MG63 (cell line): ENCODE measurements around the gene TOB1. TPM values are rescaled to one million over a fixed set of nuclear protein-coding genes. Genes with fewer than 3 reads are reported as not detected.
A peak's percentile ranks its signal among the peaks of the same experiment; 100 is the strongest.

ENCODE experiments used
- DNase-seq: peaks from one replicate; pipeline ENCODE4 v3.0.0-alpha.2; 2020
- H3K27me3 ChIP-seq: fragments of 250-450 bp; sonication (Bioruptor Pico); 2 replicates; pipeline ENCODE4 v1.5.1; 2020; ENCODE audit warnings: mild to moderate bottlenecking, moderate library complexity
- H3K36me3 ChIP-seq: fragments of 250-450 bp; sonication (Bioruptor Pico); 2 replicates; pipeline ENCODE4 v1.5.1; 2020; ENCODE audit warnings: mild to moderate bottlenecking, moderate library complexity
- H3K4me3 ChIP-seq: fragments of 250-450 bp; sonication (Bioruptor Pico); 2 replicates; pipeline ENCODE4 v1.5.1; 2020; ENCODE audit warnings: mild to moderate bottlenecking, moderate library complexity
- H3K9me3 ChIP-seq: fragments of 250-450 bp; sonication (Bioruptor Pico); 2 replicates; pipeline ENCODE4 v1.5.1; 2020; ENCODE audit warnings: mild to moderate bottlenecking, moderate library complexity
- total RNA-seq: library from RNA; depleted of rRNA; stranded (reverse); fragments of >200 nt; shearing (Covaris generic); gene quantifications from 2 replicates; pipeline ENCODE4 v1.2.3, GENCODE V29; 2014; ENCODE audit warnings: low replicate concordance

Gene TOB1
- total RNA-seq, 1 experiment from 2014 or later: 16.0 TPM

DNA sequence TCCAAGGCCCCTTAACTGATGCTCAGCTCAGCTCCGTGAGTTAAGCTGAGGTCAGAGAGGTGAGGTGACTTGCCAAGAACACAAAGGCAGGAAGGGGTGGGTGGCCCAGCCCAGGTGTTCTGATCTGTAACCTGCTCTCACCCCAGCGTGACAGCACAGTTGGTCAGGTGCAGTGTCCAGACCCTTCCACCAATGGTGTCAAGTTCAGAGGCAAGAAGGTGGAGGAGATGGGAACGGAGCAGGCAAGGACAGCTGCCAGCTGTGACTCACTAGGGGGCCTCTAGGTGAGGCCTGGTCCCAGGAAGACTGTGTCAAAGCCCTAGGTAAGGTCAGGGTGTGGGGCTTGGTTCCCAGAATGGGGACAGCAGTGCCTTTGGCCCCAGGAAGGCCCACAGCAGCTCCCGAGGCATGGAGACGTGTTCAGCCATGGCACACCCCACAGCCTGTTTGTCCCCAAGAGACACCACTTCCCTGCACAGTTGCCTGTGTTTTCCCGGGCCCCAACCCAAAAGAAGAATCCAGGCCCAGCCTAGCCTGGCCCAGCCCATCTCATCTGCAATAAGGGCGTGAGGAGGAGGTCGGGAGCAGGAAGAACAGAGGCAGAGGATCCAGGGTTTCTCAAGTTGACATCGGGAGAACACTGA, 23.5 kb downstream of the TOB1 start:
- no peak for DNase-seq
- no peaks in the 10 kb centered on the region for H3K27me3 ChIP-seq
- no peaks in the 10 kb centered on the region for H3K9me3 ChIP-seq
- no peak overlapping the region for H3K4me3 ChIP-seq
- no peaks in the 10 kb centered on the region for H3K36me3 ChIP-seq

DNA sequence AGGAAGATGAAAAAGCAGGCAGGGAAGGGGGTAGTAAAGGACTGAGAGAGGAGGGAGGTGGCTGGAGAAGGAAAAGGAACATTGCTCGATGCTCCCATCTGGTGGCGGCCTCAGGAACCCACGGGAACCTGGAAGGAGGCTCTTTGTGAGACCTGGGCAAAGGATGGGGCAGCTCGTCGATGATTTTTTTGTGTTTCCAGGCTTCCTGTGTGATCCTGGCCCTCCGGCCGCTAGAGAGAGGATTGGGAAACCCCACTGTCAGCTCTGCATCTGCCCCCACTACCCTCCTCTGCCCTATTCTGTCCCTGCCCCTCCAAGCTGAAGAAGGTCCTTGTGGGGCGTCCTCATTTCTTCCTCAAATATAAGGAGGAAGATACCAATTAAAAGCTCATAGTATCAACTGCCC, 24.2 kb downstream of the TOB1 start:
- H3K9me3 ChIP-seq: no peaks in the 10 kb centered on the region
- H3K27me3 ChIP-seq: no peaks in the 10 kb centered on the region
- no peak overlapping the region for H3K4me3 ChIP-seq
- DNase-seq: peak; percentile 56
- H3K36me3 ChIP-seq: no peaks in the 10 kb centered on the region

DNA sequence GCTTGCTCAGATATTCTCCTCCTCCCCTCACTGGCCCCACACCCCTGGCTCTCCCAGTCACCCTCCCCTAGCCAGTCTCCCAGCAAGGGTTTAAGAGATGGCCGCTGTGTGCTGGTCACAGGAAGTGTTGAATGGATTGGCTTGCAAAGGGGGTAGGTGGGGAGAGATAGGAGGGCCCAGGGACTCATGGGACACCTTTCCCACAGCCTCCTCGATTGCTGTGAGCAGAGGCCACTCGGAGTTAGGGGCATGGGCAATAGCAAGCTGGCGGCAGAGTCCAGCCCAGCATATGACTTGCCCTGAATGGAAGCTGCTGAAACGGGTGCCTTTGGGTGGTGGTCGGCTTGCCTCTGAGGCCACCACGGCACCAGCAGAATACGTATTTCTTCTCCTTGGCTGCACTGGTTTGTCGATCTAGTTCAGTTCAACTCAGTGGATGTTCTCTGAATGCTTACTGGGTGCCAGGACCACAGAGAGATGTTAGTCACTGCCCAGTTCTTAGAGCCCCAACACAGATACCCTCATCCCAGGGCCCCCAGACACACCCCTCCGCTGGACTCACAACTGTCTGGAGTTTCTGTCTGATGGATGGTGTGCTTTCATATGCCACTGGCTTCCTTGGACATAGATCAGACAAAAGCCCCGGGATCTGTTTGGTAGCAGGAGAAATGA, 24.7 kb downstream of the TOB1 start:
- Histone ChIP-seq H3K36me3 (no peaks in the 10 kb centered on the region), H3K27me3 (no peaks in the 10 kb centered on the region), H3K4me3 (no peak overlapping the region), H3K9me3 (no peaks in the 10 kb centered on the region)
- no peak for DNase-seq

DNA sequence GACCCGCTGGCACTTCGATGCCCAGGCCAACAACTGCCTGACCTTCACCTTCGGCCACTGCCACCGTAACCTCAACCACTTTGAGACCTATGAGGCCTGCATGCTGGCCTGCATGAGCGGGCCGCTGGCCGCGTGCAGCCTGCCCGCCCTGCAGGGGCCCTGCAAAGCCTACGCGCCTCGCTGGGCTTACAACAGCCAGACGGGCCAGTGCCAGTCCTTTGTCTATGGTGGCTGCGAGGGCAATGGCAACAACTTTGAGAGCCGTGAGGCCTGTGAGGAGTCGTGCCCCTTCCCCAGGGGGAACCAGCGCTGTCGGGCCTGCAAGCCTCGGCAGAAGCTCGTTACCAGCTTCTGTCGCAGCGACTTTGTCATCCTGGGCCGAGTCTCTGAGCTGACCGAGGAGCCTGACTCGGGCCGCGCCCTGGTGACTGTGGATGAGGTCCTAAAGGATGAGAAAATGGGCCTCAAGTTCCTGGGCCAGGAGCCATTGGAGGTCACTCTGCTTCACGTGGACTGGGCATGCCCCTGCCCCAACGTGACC, 25.8 kb downstream of the TOB1 start:
- H3K36me3 ChIP-seq: no peaks in the 10 kb centered on the region
- no peaks in the 10 kb centered on the region for H3K27me3 ChIP-seq
- no peak for DNase-seq
- no peak overlapping the region for H3K4me3 ChIP-seq
- no peaks in the 10 kb centered on the region for H3K9me3 ChIP-seq

DNA sequence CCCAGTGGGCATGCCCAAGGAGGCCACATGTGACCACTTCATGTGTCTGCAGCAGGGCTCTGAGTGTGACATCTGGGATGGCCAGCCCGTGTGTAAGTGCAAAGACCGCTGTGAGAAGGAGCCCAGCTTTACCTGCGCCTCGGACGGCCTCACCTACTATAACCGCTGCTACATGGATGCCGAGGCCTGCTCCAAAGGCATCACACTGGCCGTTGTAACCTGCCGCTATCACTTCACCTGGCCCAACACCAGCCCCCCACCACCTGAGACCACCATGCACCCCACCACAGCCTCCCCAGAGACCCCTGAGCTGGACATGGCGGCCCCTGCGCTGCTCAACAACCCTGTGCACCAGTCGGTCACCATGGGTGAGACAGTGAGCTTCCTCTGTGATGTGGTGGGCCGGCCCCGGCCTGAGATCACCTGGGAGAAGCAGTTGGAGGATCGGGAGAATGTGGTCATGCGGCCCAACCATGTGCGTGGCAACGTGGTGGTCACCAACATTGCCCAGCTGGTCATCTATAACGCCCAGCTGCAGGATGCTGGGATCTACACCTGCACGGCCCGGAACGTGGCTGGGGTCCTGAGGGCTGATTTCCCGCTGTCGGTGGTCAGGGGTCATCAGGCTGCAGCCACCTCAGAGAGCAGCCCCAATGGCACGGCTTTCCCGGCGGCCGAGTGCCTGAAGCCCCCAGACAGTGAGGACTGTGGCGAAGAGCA, 26.4 kb downstream of the TOB1 start:
- H3K9me3 ChIP-seq: no peaks in the 10 kb centered on the region
- H3K4me3 ChIP-seq: no peak overlapping the region
- no peaks in the 10 kb centered on the region for H3K36me3 ChIP-seq
- H3K27me3 ChIP-seq: no peaks in the 10 kb centered on the region
- no peak for DNase-seq

DNA sequence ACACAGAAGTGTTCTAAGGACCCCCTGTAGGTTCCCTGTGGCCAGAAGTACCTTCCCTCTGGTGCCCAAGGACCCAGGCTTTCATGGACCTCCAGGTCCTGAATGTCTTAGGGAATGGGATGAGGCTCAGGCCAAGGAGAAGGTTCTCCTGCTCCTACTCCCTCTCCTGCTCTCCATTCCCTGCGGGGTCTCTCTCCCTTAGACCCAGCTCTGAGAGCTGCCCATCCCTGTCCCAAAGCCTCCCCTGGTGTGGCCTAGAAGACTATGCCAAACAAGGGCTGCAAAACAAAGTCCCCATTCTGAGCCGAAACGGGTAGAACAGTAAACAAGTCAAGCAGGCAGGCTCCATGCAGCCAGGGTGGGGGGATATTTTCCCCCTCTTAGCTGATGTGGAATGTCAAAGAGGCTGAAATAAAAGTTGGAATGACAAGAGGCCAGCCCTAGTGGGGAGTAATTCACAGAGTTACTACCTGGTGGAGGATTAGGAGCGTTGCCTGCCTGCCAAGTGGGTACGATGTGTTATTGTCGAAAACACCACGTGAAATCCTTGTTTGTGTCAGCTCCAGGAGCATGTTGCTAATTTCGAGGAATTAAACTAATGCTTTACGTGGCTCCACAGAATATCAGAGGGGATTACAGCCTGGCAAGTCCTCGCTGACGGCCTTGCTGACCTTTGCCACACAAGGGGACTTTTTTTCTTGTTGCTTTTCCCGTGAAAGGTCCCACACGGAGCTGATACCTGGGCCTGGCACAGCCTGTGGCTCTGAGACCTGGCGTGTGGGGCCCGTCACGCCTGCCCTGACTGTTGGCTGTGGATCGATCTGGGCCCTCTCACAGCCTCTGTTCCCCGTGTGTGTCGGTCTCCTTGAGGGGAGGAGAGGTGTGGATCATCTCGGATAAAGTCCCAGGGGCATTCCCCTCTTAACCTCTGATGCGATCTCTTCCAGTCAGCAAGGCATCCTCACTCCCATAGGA, 27.9 kb downstream of the TOB1 start:
- H3K4me3 ChIP-seq: no peak overlapping the region
- no peaks in the 10 kb centered on the region for H3K36me3 ChIP-seq
- H3K27me3 ChIP-seq: no peaks in the 10 kb centered on the region
- no peaks in the 10 kb centered on the region for H3K9me3 ChIP-seq
- no peak for DNase-seq

DNA sequence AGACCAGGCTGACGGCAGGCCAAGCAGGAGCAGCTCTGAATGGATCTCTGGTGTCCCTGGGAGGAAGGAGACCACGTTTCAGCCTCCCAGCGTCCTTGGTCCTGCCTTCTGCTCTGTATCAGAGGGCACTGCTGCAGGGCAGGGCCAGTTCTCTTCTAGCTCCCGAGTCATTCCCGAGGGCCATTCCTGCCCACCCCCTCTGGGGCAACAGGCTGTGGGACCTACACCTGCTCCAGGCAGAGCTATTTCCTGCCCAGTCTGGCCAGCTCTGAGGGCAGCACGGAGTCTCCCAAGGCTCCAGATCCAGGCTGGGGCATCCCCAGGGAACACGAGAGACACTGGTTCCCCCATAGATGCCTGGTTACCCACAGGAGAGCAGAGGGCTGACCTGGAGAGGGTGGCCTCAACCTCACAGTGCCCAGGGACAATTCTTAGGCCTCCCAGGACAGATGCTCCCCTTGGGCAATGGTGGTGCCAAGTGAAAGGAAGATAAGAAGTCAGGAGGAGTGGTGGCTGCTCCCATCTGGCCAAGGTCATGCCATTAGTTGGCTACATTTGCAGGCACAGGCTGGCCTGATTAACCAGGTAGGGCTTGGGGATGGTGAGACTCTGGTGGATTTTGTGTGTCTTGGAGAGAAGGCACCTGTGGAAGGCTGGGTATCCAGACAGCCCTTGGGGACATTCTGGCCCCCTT, 28.7 kb downstream of the TOB1 start:
- Histone ChIP-seq H3K9me3 (no peaks in the 10 kb centered on the region), H3K36me3 (no peaks in the 10 kb centered on the region), H3K27me3 (no peaks in the 10 kb centered on the region), H3K4me3 (no peak overlapping the region)
- no peak for DNase-seq

DNA sequence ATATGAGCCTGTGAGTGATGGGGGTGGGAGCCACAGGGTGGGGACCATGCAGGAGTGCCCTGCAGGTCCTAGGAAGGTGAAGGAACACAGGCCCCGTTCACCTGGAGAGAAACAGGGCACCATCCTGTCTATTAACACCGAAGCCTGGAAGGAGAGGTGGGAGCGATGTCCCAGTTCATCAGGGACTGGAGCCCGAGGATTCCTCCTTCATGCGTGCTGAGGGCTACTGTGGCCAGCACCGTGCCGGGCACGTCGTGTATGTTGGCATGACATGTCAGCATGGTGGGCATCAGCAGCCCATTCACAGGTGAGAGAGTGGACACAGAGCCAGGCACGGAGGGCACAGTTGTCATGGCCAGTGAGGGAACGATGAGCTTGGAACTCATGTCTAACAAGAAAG, 29.3 kb downstream of the TOB1 start:
- no peaks in the 10 kb centered on the region for H3K9me3 ChIP-seq
- no peaks in the 10 kb centered on the region for H3K36me3 ChIP-seq
- no peak for DNase-seq
- no peaks in the 10 kb centered on the region for H3K27me3 ChIP-seq
- no peak overlapping the region for H3K4me3 ChIP-seq

DNA sequence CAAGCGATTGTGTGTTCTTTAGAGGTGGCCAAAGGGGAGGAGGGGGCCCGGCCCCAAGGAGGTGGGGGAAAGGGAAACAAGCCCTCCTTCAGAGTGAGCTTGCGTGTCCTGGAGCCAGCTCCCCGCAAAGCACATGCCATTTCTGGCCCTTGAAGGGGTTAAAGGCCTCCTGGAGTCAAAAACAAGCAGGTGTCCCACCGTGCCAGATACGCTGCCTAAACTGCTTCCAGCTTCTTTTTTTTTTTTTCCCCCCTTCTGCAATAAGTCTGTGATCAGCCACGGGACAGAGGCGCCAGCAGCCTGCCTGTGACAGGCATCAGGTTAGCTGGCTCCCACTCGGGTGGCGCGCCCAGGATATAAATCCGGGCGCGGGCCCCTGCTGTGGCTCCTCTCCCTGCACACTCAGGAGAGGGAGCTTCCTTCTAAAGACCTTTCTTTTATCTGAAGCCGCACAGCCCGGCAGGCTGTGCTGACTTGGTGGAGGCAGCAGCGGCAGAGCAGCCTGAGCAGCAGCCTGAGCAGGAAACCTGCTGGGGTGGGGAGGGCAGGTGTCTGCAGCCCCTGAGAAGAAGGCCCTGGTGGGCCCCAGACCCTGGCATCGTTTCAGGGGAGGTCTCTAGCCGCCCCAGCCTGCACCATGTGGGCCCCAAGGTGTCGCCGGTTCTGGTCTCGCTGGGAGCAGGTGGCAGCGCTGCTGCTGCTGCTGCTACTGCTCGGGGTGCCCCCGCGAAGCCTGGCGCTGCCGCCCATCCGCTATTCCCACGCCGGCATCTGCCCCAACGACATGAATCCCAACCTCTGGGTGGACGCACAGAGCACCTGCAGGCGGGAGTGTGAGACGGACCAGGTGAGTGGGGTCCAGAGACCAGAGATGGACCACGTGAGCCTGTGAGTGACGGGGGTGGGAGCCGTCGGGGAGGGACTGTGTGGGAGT, 30.6 kb downstream of the TOB1 start, which contains the start of gene WFIKKN2:
Gene WFIKKN2, plus strand, starts transcription at position 286 of the 934 bp plus-strand sequence. Its CDS starts 352 bp downstream, at position 638.
- H3K27me3 ChIP-seq: no peaks in the 10 kb centered on the region
- H3K36me3 ChIP-seq: no peaks in the 10 kb centered on the region
- DNase-seq: no peak
- no peaks in the 10 kb centered on the region for H3K9me3 ChIP-seq
- no peak within 1 kb of the TSS for H3K4me3 ChIP-seq

DNA sequence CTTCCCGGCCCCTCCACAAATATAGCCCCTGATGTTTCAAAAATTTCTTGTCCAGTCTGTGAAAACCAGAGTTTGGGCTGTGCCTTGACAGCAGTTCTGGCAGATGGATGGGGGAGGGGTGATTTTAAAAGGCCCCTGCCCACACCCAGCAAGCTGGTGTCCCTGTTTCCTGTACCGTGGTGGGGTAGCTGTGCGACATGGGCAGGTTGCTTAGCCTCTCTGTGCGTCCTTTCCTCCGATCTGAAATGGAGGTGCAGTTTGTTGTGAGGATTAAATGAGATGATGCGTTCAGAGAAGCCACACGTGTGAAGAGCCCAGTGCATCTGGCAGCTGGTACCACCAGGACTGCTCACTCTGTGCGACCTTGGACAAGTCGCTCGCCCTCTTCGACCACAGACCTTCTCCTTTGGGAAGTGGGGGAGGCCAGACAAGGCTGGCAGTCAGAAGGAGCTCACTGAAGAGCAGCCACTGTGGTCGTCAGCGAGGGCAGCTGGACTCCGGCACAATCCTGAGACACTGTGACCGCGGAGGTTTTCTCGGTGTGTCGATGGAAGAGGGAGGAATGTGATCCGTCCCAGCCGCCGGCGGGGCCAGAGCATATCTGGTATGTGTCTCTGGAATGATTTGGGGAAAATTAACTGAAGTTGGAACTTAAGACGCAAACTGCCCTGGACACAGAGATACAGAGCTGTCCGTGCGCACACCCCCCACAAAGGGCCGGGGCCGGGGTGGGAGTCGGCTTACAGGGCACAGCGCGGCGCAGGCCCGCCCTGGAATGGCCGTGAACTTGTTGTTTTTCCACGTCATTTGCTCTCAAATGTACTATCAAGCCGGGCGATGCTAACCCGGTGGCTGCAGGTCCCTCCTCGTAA, 31.5 kb downstream of the TOB1 start:
- Histone ChIP-seq H3K9me3 (no peaks in the 10 kb centered on the region), H3K36me3 (no peaks in the 10 kb centered on the region), H3K4me3 (no peak overlapping the region), H3K27me3 (no peaks in the 10 kb centered on the region)
- DNase-seq: no peak

DNA sequence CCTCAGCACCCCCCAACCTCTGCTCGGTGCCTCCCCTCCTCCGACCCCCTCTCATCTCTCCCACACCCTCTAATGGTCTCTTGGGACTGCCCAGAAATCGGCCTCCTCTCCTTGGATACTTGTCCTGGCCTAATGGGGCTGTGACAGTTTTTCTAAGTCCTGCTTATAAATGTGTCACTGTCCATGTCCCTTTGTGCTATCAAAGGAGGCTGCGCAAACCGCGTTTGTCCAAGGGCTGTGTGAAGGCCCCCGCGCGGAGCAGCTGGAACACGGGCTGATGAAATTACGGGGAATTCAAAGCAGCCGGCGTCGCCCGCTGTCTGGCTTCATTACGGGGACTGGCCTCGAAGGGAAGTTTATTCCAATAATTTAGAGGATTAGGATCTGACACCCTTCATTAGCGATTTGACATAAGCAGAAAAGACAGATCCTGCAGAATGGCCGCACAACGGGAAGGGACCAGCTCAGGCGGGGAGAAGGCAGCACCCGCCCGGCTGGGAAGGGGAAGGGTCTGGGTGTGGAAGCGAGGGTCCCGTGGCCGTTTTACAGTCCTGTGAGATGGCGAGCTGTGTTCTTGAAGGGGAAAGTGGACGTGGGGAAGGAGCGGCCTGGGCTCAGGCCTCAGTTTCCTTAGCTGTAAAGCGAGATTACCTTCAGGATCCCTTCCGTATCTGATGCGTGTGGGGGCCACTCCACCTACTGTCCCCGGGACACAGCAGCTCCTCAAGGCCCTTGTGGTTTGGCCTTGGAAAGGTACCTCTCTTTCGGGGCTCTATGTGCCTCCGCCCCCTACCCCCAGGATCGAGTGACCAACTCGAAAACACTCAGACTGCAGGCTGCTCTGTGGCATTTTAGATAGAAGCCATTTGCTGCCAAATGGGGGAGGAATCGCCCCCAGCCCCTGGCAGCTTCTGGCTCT, 32.4 kb downstream of the TOB1 start:
- Histone ChIP-seq H3K36me3 (no peaks in the 10 kb centered on the region), H3K9me3 (no peaks in the 10 kb centered on the region), H3K4me3 (no peak overlapping the region), H3K27me3 (no peaks in the 10 kb centered on the region)
- DNase-seq: no peak

DNA sequence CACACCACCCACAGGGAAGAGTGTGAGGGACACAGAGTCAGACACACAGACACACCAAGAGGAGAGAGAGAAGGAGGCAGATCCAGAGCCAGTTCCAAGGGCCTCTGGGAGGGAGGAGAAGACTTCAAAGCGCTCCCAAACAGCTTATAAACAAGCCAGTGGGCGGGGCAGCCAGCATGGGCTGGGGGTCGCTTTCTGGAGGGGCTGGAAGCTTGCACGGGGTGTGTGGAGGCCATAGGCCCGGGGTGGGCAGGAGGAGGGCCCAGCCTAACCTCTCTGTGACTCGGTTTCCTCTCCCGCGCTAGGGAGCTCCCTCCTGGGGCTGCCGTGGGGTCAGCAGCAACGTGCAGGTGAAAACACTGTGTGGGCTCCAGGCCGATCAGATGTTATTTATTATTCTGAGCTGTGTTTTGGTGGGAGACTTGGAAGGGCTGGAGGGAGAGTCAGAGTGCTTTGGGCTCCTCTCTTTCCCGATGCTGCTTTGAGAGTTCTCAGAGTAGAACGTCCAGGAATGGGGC, 33.2 kb downstream of the TOB1 start:
- H3K36me3 ChIP-seq: no peaks in the 10 kb centered on the region
- no peak for DNase-seq
- no peaks in the 10 kb centered on the region for H3K27me3 ChIP-seq
- no peaks in the 10 kb centered on the region for H3K9me3 ChIP-seq
- no peak overlapping the region for H3K4me3 ChIP-seq

DNA sequence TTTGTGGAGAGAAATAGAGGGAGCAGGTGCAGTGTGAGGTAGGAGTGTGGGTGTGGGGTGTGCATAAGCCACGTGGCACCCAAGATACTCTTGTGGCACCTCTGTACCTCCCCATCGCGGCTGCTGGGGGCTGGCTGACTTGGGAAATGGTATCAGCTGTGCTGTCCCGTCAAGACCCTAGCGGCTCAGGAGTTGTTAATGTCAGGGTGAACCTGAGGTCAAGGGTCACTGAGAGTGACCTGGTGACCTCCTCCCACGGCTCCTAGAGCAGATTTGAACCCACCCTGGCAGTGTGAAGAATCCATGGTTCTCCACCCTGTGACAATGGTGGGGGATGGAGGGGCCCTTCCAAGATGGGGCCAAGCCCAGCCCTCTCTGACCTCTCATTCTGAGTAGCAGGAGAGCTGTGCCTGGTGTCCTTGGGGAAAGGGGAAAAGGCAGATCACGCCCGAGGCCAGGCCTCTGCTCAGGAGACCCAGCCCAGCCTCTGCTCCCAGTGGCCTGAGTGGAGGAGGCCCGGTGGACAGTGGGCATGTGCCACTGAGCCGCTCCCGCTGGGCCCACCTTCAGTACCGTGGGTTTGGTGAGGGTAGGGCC, 33.8 kb downstream of the TOB1 start:
- no peaks in the 10 kb centered on the region for H3K36me3 ChIP-seq
- H3K9me3 ChIP-seq: no peaks in the 10 kb centered on the region
- no peak for DNase-seq
- H3K27me3 ChIP-seq: no peaks in the 10 kb centered on the region
- H3K4me3 ChIP-seq: no peak overlapping the region
